IPS DF 19.7 (cell line): ENCODE data around the gene NRAS.

Source experiments
- DNase-seq: peaks from one replicate; pipeline ENCODE4 v3.0.0-alpha.2; 2013; ENCODE audit warnings: low read depth, low spot score

NRAS gene

DNA sequence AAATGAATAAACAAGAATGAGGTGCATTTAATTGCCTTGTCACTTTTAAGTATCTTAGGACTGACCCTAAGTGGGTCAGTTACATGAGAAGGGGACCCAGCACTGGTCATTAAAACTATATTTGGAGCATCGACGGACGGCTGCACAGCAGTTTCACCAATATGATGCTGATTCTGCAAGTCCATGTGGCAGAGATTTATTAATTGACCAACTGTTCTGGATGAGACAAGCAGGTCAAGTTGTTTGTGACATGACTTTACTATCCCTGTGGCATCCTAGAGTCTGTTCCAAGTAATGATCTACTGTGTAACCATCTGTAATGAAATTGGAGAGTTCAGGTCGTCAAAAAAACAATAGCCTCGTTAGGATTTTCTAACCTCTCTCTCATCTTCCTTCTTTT lies 30.7 kb downstream of the NRAS start:
- no peak for DNase-seq

GRCh38 chr1:114677691-114678090 lies 38.9 kb downstream of the NRAS start:
- no peak for DNase-seq

GRCh38 chr1:114676115-114676514 lies 40.5 kb downstream of the NRAS start:
- DNase-seq: no peak

- no peak for DNase-seq
Measured at GRCh38 chr1:114671939-114672275, 44.7 kb downstream of the NRAS start.

DNA sequence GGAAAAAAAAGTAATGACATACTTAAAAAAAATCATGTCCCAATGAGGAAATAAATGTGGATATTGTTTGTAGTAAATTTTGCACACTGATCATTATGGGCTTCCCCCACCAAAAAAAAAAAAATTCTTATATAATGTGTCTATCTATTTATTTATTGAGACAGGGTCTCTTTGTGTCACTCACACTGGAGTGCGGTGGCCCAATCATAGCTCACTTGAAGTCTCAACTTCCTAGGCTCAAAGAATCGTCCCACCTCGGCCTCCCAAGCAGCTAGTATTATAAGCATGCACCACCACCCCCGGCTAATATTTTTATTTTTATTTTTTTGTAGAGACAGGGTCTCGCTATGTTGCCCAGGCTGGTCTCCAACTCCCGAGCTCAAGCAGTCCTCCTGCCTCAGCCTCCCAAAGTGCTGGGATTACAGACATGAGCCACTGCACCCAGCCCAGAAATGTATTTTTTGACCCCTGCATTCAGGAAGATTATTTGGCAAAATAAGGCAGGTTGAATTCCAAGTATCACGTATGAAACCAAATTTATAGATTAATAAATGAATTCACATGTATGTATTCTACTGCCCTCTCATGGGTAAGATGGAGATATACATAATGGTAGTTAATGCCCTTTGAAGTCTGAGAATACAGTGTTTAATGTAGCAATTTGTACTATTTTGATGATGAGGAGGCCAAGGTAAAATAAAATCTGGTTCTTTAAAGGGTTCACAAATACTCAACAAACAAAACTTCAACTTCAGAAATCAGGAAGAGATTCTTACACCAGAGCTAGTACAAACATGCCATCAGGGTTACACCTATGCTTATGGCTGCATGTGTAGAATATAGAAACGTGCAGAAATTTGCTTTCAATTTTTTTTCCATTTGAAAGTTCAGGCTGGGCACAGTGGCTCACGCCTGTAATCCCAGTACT lies 45.3 kb downstream of the NRAS start:
- DNase-seq: no peak

DNA sequence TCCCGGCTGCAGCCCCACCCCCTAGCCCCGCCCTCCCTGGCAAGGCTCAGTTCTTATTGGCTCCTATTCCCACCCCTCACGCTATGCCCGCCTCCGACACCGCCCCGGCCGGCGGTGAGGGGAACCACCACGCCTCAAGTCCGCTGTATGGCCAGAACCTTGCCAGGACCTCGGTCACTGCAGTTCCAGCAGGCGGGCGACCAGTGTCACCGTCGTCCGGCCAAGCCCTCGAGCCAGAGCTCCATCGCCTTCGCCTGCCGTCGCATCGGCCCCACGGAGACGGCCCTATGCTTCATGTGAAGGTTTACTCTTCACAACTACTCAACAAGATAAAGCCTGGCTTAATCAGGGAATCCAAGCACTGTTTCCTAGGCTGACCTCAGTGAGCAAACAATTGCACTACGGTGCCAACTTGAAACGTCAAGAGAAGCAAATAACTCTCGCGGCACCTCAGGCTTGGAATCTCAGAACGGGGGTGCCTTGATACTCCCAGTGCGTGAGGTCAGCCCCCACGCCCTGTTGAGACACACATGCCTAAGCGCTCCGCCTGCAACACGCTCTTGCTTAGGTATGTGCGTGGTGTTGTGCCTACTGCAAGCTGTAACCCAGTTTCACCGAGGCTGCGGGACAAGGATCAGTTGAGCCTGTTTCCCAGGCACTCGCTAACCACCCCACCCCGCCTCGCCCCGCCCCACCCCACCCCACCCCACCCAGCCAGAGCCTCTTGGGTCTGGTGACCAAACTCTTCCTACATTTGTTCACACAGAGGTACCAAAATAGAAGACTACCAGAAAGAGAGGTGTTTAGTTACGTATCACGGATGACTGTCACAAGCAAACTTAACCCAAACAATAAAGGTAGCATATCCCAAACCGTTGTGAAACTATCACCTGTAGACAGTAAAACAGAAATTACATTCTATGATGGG lies 46.2 kb downstream of the NRAS start:
- peak; percentile 42 for DNase-seq

DNA sequence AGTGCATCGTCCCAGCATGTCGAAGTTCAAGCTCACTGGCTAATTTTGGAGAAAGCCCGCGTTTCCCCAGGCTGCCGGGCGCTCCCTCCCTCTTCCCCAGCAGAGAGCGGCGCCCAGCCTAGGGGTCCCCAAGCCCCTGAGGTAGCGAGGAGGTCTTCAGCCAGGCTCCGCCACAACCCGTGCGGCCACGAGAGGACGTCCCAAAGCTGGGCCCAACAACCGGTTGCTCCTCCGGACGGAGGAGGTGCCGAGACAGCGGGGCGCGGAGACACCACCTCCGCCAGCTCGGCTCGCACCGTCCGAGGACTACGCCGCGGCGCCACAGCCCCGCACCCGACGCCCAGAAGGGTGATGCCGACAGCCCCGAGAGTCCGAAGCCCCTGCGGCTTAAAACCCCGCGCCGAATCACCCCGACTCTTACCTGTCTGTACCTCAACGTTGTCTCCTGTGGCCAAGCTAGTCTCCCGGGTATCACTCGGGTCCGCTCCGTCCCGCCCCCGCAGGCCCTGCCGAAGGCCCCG lies 46.9 kb downstream of the NRAS start, which contains the start of gene DENND2C:
Gene DENND2C (minus strand): TSS at position 488 of the 521 bp plus-strand sequence. CDS start 44,065 bp downstream, outside the sequence.
- peak; percentile 23 for DNase-seq

DNA sequence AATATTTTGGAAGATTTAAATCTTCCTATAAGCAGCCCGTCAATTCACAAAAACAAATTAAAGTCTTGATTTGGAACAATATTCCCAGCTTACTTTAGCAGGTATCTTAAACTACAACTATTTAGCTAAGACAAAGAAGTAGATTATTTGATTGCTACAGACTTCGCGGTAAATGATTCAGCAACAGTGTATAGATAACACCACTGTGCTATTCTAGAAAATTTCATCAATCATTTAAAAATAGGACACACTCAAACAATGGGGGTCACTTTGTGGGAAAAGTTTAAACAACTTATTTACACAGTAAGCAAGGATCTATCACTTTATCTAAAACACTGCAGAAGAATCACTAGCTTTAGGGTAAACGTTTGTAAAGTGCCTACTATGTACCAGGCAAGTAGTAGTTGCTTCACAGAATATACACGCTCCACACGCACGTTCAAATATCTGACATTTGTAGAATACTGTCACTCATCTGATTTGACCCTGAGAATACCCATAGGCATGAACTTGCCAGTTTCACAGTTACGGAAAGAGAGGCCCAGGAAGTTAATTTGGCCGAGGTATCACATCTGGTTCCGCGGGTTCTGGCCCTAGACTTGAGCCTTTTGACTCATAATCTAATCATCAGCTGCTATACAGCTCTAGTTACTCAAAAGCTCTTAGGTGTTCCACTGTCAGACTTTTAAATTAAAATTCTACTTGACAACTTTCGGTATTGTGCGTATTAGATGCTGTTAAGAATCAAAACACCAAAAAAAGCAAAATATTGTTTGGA lies 47.6 kb downstream of the NRAS start:
- DNase-seq: no peak

GRCh38 chr1:114668373-114668772 lies 48.2 kb downstream of the NRAS start:
- no peak for DNase-seq

- DNase-seq: no peak
Measured at GRCh38 chr1:114666954-114667353, 49.6 kb downstream of the NRAS start.

GRCh38 chr1:114660238-114660637 lies 56.3 kb downstream of the NRAS start:
- DNase-seq: no peak
